ENCODE measurements around the gene KRT76.

Gene KRT76

DNA sequence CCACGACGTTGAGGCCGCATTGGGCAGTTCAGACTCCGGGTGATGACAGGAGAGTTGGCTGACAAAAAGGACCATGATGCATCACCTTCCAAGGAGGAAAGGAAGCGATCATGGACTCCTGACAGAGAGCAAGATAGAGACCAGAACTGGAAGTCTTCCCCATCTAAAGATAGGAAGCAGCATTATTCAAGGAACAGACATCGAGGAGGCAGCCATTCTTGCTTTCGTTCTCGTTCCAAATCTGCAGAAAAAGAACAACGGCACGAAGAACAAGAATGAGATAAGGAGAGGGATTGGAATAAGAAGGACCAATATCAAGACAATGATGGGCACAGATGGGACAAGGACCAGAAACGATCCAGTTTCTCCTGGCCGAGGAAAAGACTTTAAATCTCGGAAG lies 46.8 kb downstream of the KRT76 start:
- no peak for DNase-seq (ENCODE audit: low read depth in 2 of 2)

DNA sequence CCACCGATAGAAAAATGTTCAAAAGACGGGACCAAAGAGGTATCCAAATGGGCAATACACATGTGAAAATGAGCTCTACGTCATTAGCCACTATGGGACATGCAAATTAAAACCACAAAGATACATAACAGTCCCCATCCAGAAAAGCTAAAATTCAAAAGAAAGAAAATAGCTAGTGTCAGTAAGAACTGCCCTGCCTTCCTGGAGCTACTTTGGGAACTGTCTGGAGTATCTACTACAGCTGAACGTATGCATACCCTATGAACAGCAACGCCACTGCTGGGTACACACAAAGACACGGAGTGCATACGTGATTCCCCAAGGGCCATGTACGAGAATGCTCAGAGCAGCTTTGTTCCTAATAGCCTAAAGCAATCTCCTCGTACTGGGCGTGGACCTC lies 48.0 kb downstream of the KRT76 start:
- DNase-seq (ENCODE audit: low read depth in 2 of 2): no peak

DNA sequence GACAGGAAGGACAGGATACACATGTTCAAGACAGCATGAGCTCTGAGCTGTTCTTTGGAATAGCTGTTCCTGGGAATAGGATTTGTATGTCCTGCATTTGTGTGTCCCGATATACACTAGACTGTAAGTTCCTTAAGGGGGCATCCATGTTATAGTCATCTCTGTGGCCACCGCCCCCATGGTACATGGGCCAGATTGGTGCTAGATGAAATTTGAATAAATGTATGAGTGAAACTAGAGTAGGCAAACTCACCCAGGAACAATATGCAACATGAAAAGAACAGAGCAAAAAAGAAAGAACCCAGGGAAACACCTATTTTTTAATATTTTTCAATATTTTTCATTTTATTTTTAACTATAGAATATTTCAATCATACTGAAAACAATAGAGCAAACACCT lies 48.8 kb downstream of the KRT76 start:
- no peak for DNase-seq (ENCODE audit: low read depth in 2 of 2)

DNA sequence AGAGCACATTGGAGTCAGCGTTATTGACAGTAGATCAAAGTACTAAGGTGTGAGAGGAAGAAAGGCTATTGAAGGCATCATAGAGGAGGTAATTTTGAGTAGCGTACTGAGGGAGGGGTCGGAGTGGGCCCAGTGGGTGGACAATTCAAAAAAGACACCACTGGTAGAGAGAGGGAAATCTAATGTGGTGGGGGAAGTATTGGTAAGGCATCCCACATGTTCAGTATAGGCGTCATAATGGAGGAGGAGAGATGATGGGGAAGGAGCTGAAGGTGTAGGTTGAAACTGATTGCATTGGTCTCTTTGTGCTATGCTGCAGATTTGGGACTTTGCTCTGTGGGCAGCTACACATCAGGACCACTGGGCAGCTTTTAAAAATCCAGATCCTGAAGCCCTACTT lies 50.1 kb downstream of the KRT76 start:
- no peak for DNase-seq (ENCODE audit: low read depth in 2 of 2)

DNA sequence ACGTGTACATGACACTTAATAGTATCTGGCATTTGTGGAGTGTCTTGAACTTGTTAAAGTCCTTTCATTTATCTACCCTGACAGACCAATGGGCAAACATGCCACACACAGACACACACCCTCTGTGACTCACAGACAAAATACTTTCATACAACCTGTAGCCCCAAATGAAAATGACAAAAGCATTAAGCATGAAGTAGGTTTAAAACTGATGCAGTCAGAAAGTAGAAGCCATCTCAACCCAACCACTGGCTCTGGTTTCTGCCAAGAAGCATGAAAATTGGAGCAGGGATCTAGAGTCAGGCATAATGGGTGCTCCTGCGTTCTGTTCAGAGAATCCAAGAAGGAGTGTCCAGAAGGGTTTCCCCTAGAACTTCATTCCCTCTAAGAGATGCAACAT lies 50.7 kb downstream of the KRT76 start:
- DNase-seq (ENCODE audit: low read depth in 2 of 2): no peak

DNA sequence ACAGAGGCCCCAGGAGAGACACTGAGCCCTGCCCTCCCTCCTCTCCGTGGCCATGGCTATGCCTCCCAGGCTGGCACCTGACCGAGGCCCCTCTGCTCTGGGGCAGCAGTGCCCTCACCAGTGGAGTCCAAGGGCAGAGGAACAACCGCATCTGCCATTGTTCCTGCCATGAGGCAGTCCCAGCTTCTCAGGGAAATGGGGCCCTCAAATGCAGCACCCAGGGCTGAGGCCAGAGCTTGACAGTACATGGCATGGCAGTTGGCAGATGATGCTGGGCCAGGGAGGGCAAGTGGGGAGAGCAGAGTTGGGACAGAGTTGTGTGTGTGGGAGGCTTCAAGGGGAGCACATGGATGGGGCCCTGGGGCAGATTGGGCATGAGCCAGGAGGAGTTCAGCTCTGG lies 52.8 kb downstream of the KRT76 start:
- DNase-seq (ENCODE audit: low read depth in 2 of 2): no peak

DNA sequence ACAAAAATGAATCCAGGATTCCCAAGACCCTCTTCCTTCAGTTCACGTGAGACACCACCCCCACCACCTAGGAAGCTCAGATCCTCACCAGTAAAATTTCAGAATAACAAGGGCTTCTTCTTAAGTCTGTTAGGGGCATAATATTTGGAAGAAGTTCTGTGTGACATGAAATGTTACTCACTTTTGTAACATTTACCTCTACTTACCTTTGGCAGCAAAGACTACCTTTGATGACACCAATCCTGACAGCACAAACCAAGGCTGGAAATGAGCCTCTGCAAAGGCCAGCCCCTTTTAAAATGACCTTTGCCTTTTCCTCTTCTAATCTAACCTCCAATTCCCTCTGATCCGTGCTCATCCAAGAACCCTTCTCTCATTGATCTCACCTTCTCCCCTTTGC lies 54.5 kb downstream of the KRT76 start:
- no peak for DNase-seq (ENCODE audit: low read depth in 2 of 2)

DNA sequence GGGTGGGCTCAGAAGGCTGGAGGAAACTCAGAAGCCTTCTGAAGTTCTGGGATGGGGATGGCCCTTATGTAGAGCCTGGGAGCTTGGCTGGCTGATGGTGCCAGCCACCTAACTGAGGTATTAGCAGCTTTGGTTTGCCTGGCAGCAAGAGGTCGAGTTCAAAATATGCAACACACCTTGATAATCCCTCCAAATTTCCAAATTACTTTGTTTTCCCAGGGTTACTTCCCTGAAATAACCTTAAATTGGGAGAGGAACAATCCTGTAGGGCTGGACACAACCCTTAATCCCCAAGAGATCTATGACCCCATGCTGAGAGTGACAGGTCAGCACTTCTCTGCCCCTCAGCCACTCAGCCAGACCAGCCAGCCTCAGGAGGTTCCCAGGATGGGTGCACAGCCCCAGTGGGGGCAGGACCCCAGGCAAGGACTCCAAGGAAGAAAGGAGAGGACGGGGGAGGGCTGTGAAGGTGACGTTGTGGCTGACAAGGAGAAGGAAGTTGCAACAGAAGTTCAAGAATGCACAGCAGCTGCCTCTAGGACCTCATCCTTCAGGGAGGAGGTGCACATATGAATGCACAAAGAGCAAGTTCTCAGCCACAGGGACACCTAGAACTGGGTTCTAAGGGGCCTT lies 55.2 kb downstream of the KRT76 start:
- no peak for DNase-seq (ENCODE audit: low read depth in 2 of 2)

DNA sequence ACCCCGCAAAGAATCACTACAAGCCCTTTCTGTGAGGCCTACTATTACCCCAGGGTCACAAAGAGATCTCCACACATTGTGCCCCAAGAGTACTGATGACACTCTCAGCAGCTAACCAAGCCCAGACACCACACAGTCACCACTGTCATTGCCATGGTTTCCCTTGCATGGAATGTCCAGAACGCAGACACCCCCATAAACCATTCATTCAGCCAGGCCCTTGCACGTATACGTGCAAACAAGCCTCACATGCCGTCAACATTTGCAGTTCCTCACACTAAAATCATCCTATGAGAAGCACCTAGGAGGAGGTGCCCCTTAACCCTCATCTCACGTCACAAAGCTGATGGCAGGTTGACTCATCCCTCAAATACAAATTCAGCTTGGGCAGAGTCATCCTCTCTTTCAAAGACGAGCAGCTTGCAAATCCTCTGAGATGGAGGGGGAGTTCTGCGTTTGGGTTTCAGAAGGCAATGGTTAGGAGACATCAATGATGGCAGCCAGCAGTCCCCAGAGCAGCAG lies 56.7 kb downstream of the KRT76 start:
- DNase-seq (ENCODE audit: low read depth in 2 of 2): no peak

Data from fibroblast of skin of left quadriceps (primary cell).